T follicular helper cell (primary cell): ENCODE results near the gene DNAJC4.
A peak's percentile ranks its signal among the peaks of the same experiment; 100 is the strongest.

ENCODE experiments used
- DNase-seq: peaks from one replicate; pipeline ENCODE4 v3.0.0-alpha.2; 2020; ENCODE audit warnings: low read depth

DNAJC4 gene

DNA sequence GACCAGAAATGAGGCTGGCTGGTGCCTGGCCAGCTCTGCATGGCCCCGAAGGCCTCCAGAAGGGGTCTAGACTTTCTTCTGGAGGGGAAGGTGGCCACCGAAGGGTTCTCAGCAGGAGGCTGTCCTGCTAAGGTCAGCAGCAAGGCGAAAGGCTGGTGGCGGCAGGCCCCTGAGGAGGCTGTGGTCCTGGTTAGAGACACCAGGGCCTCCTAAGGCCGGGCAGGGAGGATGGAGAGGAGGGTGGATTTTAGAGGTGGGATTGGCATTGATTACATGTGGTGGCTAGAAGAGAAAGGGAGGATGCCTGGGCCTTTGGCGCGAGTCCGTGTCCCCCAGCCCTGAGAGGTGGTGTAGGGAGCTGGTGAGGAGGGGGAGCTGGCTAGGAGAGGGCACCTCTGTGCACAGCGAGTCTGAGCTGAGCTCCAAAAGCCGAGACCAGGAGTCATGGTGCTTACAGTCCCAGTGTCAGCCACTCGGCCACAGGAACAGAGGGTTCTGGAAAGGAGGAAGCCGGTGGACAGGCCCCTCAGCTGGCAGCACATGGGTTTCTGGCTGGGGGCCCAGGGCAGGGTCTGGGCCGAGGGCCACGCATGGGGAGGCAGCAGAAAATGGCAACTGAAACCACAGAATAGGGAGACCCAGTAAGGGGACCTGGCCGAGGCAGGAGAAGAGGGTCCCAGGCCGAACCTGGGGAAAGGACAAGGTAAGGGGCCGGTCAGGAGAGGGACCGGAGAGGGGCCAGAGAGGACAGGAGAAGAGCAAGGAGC lies 21.4 kb upstream of the DNAJC4 start:
- no peak for DNase-seq

- no peak for DNase-seq
Observed at GRCh38 chr11:64209563-64209843, 20.8 kb upstream of the DNAJC4 start.

- DNase-seq, result no peak
Observed at GRCh38 chr11:64210301-64211020, 19.9 kb upstream of the DNAJC4 start.

DNA sequence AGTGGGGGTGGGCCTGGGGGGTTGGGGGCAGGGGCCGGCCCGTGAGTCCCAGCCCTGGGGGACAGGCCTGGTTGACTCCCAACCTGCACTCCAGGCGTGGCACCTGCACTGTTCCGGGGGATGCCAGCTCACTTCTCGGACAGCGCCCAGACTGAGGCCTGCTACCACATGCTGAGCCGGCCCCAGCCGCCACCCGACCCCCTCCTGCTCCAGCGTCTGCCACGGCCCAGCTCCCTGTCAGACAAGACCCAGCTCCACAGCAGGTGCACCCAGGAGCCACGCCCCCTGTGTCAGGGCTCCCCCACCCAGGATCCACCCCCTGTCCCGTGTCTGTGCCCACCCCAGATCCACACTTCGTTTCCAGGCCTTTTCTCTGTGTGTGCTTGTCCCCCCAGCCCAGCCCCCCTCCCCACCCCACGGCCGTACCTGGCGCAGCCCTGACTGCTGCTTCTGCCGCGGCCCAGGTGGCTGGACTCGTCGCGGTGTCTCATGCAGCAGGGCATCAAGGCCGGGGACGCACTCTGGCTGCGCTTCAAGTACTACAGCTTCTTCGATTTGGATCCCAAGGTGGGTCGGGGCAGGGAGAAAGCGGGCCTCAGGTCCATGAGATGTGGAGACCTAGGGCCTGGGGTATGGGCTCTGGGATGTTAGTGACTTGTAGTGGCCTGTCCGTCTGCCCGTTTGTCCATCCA lies 19.0 kb upstream of the DNAJC4 start:
- DNase-seq, result no peak

DNA sequence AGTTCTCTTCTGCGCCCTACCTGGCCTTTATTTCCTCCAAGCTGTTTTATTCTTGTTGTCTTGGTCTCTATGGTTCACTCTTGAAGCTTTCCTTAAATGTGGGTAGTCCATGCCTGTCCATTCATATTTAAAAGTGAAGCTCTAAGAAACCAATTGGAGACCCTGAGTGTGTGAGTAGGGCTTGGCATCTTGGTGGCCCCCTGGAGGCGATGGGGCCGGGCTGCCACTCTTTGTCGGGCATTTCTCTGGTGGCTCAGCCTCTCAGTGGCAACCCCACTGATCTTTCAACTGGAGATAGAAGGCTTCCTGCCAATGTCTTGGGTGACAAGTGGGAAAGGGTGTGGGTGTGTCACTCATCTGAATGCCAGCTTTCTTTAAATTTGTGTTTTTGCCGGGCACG lies 13.5 kb upstream of the DNAJC4 start:
- DNase-seq, result no peak

DNA sequence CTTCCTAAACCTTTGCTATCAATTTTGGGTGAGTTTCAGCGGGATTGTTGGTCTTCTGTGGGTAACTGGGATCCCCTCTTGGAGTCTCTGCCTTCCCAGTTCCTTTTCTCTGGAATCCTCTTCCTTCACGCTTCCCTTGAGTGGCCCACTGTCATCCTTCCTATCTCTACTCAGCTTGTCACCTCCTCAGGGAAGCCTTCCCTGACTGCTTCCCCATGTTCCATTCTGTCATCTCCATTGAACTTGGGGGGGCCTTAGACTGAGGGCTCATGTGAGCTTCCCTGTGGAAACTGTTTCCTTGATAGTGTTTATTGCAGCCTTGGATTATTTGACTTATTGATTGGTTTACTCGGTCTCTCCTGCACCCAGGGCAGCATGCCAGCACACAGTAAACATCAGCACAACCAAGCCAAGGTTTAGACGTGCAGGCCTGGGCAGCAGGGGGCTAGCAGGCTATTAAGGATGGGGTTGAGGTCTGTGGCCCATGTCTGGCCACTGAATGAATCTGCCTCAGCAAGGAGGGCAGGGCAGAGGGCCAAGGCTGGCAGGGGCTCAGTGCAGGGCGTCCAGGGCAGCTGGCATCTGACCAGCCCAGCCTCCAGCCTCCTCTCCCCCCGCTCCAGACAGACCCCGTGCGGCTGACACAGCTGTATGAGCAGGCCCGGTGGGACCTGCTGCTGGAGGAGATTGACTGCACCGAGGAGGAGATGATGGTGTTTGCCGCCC lies 11.6 kb upstream of the DNAJC4 start:
- no peak for DNase-seq

- no peak for DNase-seq
Observed at GRCh38 chr11:64219354-64219684, 11.0 kb upstream of the DNAJC4 start.

- no peak for DNase-seq
Observed at GRCh38 chr11:64219755-64220154, 10.6 kb upstream of the DNAJC4 start.

DNA sequence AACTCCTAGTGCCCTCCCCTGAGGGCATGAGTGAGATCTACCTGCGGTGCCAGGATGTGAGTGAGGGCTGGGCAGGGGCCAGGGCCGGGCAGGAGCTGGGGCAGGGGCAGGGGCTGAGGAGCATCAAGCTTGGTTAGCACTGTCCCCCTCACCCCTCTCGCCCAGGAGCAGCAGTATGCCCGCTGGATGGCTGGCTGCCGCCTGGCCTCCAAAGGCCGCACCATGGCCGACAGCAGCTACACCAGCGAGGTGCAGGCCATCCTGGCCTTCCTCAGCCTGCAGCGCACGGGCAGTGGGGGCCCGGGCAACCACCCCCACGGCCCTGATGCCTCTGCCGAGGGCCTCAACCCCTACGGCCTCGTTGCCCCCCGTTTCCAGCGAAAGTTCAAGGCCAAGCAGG lies 10.1 kb upstream of the DNAJC4 start:
- DNase-seq, result no peak

DNA sequence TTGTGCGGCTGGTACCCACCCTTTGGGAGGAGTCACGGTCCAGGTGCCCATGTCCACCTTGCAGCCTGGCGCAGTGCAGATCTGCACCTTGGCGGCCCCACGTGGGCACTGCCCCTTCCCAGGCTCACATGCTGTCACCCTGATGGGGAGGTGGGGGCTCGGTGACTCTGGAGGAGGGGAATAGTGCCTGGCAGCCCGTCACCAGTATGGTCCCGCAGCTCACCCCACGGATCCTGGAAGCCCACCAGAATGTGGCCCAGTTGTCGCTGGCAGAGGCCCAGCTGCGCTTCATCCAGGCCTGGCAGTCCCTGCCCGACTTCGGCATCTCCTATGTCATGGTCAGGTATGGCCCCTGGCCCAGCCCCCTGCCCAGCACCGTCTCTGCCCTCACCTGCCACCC lies 9.6 kb upstream of the DNAJC4 start:
- DNase-seq, result no peak

- no peak for DNase-seq
Observed at GRCh38 chr11:64222651-64223000, 7.7 kb upstream of the DNAJC4 start.

DNA sequence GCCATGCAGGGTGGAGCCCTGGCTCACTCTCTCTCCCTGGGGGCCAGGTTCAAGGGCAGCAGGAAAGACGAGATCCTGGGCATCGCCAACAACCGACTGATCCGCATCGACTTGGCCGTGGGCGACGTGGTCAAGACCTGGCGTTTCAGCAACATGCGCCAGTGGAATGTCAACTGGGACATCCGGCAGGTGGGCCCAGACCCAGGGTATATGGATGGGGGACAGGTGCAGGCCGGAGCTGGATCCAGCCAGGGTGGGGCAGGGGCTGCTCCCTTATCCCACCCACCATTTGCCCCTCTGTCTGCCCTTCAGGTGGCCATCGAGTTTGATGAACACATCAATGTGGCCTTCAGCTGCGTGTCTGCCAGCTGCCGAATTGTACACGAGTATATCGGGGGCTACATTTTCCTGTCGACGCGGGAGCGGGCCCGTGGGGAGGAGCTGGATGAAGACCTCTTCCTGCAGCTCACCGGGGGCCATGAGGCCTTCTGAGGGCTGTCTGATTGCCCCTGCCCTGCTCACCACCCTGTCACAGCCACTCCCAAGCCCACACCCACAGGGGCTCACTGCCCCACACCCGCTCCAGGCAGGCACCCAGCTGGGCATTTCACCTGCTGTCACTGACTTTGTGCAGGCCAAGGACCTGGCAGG lies 7.2 kb upstream of the DNAJC4 start:
- DNase-seq, result no peak

DNA sequence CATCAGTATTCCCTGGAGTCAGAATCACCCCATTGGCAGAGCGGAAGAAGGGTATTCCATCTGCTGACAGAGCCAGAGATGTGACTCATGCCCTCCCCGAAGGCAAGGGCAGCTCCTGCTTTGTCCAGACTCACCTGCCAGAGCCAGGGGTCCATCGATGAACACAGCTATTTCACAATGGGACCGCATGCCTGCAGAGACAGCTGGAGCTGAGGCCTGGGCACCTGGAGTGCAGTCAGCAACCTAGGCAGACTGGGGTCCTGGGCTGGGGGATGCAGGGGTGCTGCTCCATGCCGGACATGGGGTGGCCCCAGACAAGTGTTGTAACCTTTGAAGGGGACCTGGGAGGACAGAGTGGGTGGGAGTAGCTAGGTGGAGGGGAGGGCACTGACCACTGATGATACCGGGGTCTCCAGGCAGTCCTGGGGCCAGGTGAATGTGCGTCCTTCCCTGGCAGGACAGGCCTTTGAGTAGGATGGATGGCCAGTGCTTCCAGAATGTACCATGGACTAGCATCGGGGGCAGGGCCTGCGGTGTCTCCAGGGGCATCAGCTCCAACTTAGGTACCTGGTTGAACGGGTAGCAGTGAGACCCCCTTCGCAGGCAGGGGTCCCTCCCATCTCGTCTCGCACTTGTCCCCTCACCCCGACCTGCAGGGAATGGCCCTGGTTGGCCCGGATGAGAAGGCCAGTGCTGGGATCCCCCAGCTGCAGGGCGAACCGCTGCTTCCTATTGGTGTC lies 6.0 kb upstream of the DNAJC4 start:
- DNase-seq, result no peak

GRCh38 chr11:64224891-64225607 lies 5.3 kb upstream of the DNAJC4 start:
- no peak for DNase-seq

DNA sequence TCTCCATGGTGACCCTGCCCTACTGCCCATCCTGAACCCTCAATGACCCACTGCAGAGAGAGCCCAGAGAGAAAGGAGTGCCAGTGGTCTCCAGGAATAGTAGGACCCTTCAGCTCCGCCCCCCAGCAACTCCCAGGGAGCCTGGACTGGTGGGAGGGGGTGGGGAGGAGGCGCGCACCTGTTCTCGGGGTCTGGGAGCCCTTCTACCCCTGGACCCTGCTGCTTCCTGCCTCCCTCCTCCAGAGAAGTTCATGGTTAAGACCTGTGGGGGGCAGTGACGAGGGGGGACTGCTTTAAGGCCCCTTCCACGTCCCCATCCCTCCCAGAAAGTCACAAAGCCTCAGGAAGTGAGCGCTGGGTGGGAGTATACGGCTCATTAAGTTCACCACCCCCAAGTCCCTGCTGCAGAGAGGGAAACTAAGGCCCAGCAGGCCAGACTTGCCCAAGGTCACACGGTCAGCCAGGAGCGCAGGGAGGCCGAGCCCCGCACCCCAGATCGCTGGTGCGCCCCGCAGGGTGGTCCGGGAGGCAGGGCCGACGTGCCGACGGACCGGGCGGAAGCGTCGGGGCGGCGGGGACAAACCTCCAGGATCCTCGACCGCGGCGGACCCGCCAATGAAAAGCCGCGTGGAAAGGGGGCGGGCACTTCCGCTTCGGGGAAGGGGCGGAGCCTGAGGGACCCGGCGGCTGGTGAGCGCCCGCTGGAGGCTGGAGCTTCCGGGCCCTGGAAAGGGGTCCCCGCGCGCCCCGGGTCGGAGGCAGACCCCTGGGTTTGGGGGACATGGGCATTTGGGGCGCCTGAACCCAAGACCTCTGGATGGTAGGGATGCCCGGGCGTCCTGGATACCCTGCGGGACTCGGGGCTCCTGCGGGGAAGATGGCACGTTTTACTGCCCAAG lies 4.5 kb upstream of the DNAJC4 start, which contains the start of the genes NUDT22 and TRPT1:
NUDT22 (plus strand) TSS at position 667 of the 899 bp plus-strand sequence. CDS start 379 bp downstream, outside the sequence.
TRPT1 (minus strand) TSS at position 579 of the 899 bp plus-strand sequence; CDS start at position 253, 326 bp downstream.
- DNase-seq, result peak; percentile 85

GRCh38 chr11:64226507-64227051 lies 3.8 kb upstream of the DNAJC4 start:
- no peak for DNase-seq

DNA sequence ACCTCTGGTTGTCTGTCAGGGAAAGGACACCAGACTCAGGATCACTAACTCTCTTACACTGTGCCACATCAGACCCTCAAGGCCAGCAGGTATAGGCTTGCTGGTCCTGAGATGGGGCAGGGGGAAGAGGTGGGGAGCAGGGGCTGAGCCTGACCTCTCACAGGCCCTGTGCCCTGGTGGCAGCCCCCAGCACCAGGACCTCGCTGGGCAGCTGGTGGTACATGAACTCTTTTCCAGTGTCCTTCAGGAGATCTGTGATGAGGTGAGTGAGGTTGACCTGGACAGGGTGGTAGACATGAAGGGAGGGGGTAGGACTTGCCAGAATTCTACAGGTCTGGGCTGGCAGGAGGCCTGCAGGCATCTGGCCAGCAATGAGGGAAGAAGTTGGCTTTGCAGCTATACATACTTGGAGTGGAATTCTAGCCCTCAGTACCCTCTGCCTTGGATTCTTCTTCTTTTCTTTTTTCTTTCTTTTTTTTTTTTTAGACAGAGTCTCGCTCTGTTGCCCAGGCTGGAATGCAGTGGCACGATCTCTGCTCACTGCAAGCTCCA lies 2.9 kb upstream of the DNAJC4 start:
- DNase-seq, result no peak

DNA sequence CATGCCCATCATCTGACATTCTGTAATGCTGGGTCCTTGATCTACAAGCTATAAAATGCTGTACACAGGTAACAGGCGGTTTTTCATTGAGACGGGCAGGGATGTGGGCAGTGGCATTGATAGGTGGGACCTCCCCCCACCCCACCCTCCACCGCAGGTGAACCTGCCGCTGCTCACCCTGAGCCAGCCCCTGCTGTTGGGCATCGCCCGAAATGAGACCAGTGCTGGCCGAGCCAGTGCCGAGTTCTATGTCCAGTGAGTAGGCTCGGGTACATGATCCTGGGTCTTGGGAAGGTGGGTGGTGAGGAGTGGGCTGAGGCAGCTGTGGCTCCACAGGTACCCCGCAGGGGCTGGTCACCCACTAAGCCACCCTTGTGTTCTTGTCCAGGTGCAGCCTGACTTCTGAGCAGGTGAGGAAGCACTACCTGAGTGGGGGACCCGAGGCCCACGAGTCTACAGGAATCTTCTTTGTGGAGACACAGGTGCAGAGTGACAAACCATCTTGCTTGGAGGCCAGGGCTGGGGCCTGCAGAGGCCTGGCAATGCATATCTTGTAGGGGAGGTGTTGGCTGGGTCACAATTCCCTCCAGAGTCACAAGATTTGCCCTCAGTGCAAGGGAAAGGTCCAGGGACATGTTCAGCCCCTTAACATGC lies 1.1 kb upstream of the DNAJC4 start:
- DNase-seq, result no peak
